CD14-positive monocyte (primary cell): ENCODE results near the gene FSD2. TPM values are rescaled to one million over a fixed set of nuclear protein-coding genes. Genes with fewer than 3 reads are reported as not detected.

Source experiments
- DNase-seq, 3 donors: peaks; one replicate each; pipeline ENCODE4 v3.0.0-alpha.2; 2011 to 2022
- H2AFZ ChIP-seq: 2 replicates; pipeline ENCODE4 v1.6.0; 2012; ENCODE audit warnings: mild to moderate bottlenecking, low read depth, low read length, inconsistent platforms; ENCODE audit not compliant: insufficient read depth, poor library complexity, severe bottlenecking
- H3K27ac ChIP-seq, 2 donors: 1 replicate in 1 of 2; 2 replicates in 1 of 2; pipeline ENCODE4 v1.5.1; 2012 to 2013; ENCODE audit warnings: low read length in 2 of 2, control low read depth in 1 of 2, inconsistent platforms in 1 of 2, low read depth in 1 of 2, mild to moderate bottlenecking in 1 of 2
- H3K27me3 ChIP-seq, 2 donors: one replicate each; pipeline versions ENCODE4 v1.6.0 to v1.6.1; 2011 to 2013; ENCODE audit warnings: low read length in 2 of 2; ENCODE audit not compliant: control insufficient read depth in 2 of 2, insufficient read depth in 2 of 2
- H3K36me3 ChIP-seq, 2 donors: replicated peaks in 1 of 2; 1 replicate in 1 of 2; 2 replicates in 1 of 2; pipeline versions ENCODE4 v1.5.1 to v1.6.1; 2012 to 2013; ENCODE audit warnings: low read length in 2 of 2, control low read depth in 1 of 2, inconsistent platforms in 1 of 2, mild to moderate bottlenecking in 1 of 2; ENCODE audit not compliant: insufficient read depth in 2 of 2, control insufficient read depth in 1 of 2
- H3K4me1 ChIP-seq, 2 donors: 1 replicate in 1 of 2; 2 replicates in 1 of 2; pipeline versions ENCODE4 v1.5.1 to v1.6.1; 2012 to 2013; ENCODE audit warnings: low read length in 2 of 2, control low read depth in 1 of 2, inconsistent platforms in 1 of 2, mild to moderate bottlenecking in 1 of 2, moderate library complexity in 1 of 2; ENCODE audit not compliant: insufficient read depth in 2 of 2, control insufficient read depth in 1 of 2
- H3K4me2 ChIP-seq: replicated peaks from 2 replicates; pipeline ENCODE3; 2012; ENCODE audit warnings: low read length, moderate library complexity, mild to moderate bottlenecking; ENCODE audit not compliant: poor library complexity, severe bottlenecking; ENCODE audit errors: extremely low read depth
- H3K4me3 ChIP-seq, 3 experiments: fragments of 200-600 bp in 1 of 3; sonication (generic) in 1 of 3; replicated peaks in 1 of 3; 1 replicate in 2 of 3; 2 replicates in 1 of 3; pipeline ENCODE4 v1.5.1; 2011 to 2013; ENCODE audit warnings: low read length in 3 of 3, mild to moderate bottlenecking in 3 of 3, control low read depth in 2 of 3, low read depth in 2 of 3, inconsistent platforms in 1 of 3, moderate library complexity in 1 of 3
- H3K79me2 ChIP-seq: 2 replicates; pipeline ENCODE4 v1.6.0; 2012; ENCODE audit warnings: mild to moderate bottlenecking, control low read depth, inconsistent platforms, low read length, moderate library complexity; ENCODE audit not compliant: insufficient read depth
- H3K9ac ChIP-seq: 2 replicates; pipeline ENCODE4 v1.6.0; 2017; ENCODE audit warnings: low read length, mild to moderate bottlenecking; ENCODE audit not compliant: insufficient read depth, poor library complexity, severe bottlenecking
- H3K9me3 ChIP-seq, 2 donors: replicated peaks in 1 of 2; 1 replicate in 1 of 2; 2 replicates in 1 of 2; pipeline versions ENCODE4 v1.5.1 to v1.6.1; 2012 to 2013; ENCODE audit warnings: low read length in 2 of 2, control low read depth in 1 of 2; ENCODE audit not compliant: control insufficient read depth in 1 of 2, insufficient read depth in 1 of 2
- H4K20me1 ChIP-seq: 2 replicates; pipeline ENCODE4 v1.6.0; 2012; ENCODE audit warnings: mild to moderate bottlenecking, low read length, control low read depth, moderate library complexity; ENCODE audit not compliant: insufficient read depth
- H3K27ac Mint-ChIP-seq, 7 donors: one replicate each; pipeline ENCODE4 v1.8.0; 2020; ENCODE audit warnings: mild to moderate bottlenecking in 7 of 7, mixed read lengths in 7 of 7, moderate library complexity in 6 of 7, inconsistent platforms in 2 of 7
- H3K27me3 Mint-ChIP-seq, 3 donors: one replicate each; pipeline ENCODE4 v1.8.0; 2021 to 2022; ENCODE audit warnings: low read depth in 3 of 3, mild to moderate bottlenecking in 3 of 3, mixed read lengths in 3 of 3, moderate library complexity in 3 of 3, inconsistent platforms in 1 of 3
- H3K36me3 Mint-ChIP-seq, 2 donors: one replicate each; pipeline ENCODE4 v1.8.0; 2020; ENCODE audit warnings: mixed read lengths in 2 of 2, inconsistent platforms in 1 of 2, mild to moderate bottlenecking in 1 of 2
- H3K4me1 Mint-ChIP-seq: one replicate; pipeline ENCODE4 v1.8.0; 2020; ENCODE audit warnings: mild to moderate bottlenecking, mixed read lengths
- H3K4me3 Mint-ChIP-seq, 2 donors: one replicate each; pipeline ENCODE4 v1.8.0; 2020; ENCODE audit warnings: mild to moderate bottlenecking in 2 of 2, mixed read lengths in 2 of 2, moderate library complexity in 1 of 2
- H3K9me3 Mint-ChIP-seq, 7 donors: one replicate each; pipeline ENCODE4 v1.8.0; 2020 to 2022; ENCODE audit warnings: mixed read lengths in 7 of 7, mild to moderate bottlenecking in 6 of 7, moderate library complexity in 6 of 7, inconsistent platforms in 2 of 7
- CTCF ChIP-seq: fragments of 200-600 bp; IDR thresholded peaks from one replicate; pipeline ENCODE4 v1.8.0; 2022; ENCODE audit warnings: antibody characterized with exemption, mild to moderate bottlenecking
- WGBS: methylation state at CpG from one replicate; pipeline ENCODE4 v1.1.5; 2013; ENCODE audit warnings: missing lambda C conversion rate; ENCODE audit not compliant: insufficient coverage; 5-methylcytosine and 5-hydroxymethylcytosine counted together
- intact Hi-C, 2 donors: fragments of 100-400 bp; cut with micrococcal nuclease; formaldehyde crosslinking; loops; one replicate each; pipeline versions ENCODE4 v1.15.0 to v1.15.1; 2023
- polyA plus RNA-seq, 3 donors: library from polyadenylated mRNA; depleted of rRNA in 1 of 3; unstranded in 2 of 3; stranded (reverse) in 1 of 3; fragments of 300-500 nt in 2 of 3; fragments of >200 nt in 1 of 3; fragmentation: Illumina TruSeq in 2 of 3; gene quantifications; 1 replicate in 2 of 3; 2 replicates in 1 of 3; pipeline ENCODE4 v1.2.3, GENCODE V29; 2012 to 2021

The FSD2 gene
- polyA plus RNA-seq, 3 donors = 0.09 TPM; not detected in 2

GRCh38 chr15:82715003-82715402 is 90.9 kb downstream of the FSD2 start:
- intact Hi-C loops = no loop called here
- H3K4me1 ChIP-seq = peaks cover 4 to 5% of the 10 kb centered on the region in 2 donors
- no peaks in the 10 kb centered on the region for H3K36me3 Mint-ChIP-seq
- H2AFZ ChIP-seq = no peak overlapping the region
- no peak for DNase-seq
- no peaks in the 10 kb centered on the region for H3K36me3 ChIP-seq
- peaks cover 4 to 7% (median 7%) of the 10 kb centered on the region in 3 donors for H3K27me3 Mint-ChIP-seq
- no peak overlapping the region for H3K9ac ChIP-seq
- 93% methylated on average over 2 of the region's 4 CpGs for WGBS
- H4K20me1 ChIP-seq = no peaks in the 10 kb centered on the region
- peaks cover 6% of the 10 kb centered on the region for H3K4me1 Mint-ChIP-seq
- H3K9me3 Mint-ChIP-seq = peaks cover 2 to 15% (median 7%) of the 10 kb centered on the region in 7 donors
- no peak overlapping the region for H3K27ac ChIP-seq
- H3K27ac Mint-ChIP-seq = no peak overlapping the region
- H3K79me2 ChIP-seq = no peaks in the 10 kb centered on the region
- H3K27me3 ChIP-seq = peaks cover 0 to 5% of the 10 kb centered on the region in 2 donors
- TF ChIP-seq CTCF = no peak
- no peak overlapping the region for H3K4me2 ChIP-seq
- no peak overlapping the region for H3K4me3 ChIP-seq
- H3K9me3 ChIP-seq = no peaks in the 10 kb centered on the region
- H3K4me3 Mint-ChIP-seq = no peak overlapping the region

GRCh38 chr15:82714016-82714415 is 91.9 kb downstream of the FSD2 start:
- WGBS = 100% methylated on average over 1 of the region's 3 CpGs
- peaks cover 9 to 14% of the 10 kb centered on the region in 2 donors for H3K4me1 ChIP-seq
- H3K36me3 Mint-ChIP-seq = no peaks in the 10 kb centered on the region
- intact Hi-C loops = no loop called here
- no peak overlapping the region for H3K27ac ChIP-seq
- no peak for TF ChIP-seq CTCF
- peaks cover 4 to 7% (median 7%) of the 10 kb centered on the region in 3 donors for H3K27me3 Mint-ChIP-seq
- no peak overlapping the region for H3K9ac ChIP-seq
- H3K27ac Mint-ChIP-seq = no peak overlapping the region
- H3K79me2 ChIP-seq = no peaks in the 10 kb centered on the region
- H3K9me3 Mint-ChIP-seq = peaks cover 2 to 15% (median 7%) of the 10 kb centered on the region in 7 donors
- no peak overlapping the region for H3K4me3 ChIP-seq
- H4K20me1 ChIP-seq = no peaks in the 10 kb centered on the region
- H3K4me2 ChIP-seq = no peak overlapping the region
- DNase-seq = no peak
- H3K9me3 ChIP-seq = no peaks in the 10 kb centered on the region
- no peaks in the 10 kb centered on the region for H3K36me3 ChIP-seq
- H3K4me1 Mint-ChIP-seq = peaks cover 7% of the 10 kb centered on the region
- H2AFZ ChIP-seq = no peak overlapping the region
- H3K4me3 Mint-ChIP-seq = no peak overlapping the region
- H3K27me3 ChIP-seq = peaks cover 0 to 7% of the 10 kb centered on the region in 2 donors
